Hippocampal formation (tissue), 2 donors: ENCODE results near the gene PPIG.
"Not testable (repeated sequence)": the region's sequence is repeated elsewhere in the genome, so short reads cannot be mapped to it uniquely, and the experiment has no call there.

Experiments used
- DNase-seq, 2 donors: peaks; one replicate each; lab custom pipeline; 2025; lab: John Stamatoyannopoulos, UW

Gene PPIG

DNA sequence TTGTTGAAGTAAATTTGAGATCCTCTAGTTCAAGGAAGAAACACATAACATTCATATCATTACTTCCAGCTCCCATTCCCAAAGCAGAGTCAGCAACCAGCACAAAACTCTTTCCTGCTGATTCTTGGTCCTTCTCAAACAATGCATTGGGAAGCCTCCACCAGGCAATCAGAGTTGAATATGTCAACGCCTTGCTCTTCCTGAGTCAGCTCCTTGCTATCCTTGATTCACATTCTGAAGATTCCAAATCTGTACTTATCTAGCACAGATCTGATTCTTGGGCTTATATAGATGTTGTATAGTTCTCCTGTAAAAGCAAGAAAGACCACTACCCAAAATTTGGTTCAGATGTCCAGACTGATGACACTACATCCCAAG, 80.4 kb downstream of the PPIG start:
- no peak for DNase-seq

DNA sequence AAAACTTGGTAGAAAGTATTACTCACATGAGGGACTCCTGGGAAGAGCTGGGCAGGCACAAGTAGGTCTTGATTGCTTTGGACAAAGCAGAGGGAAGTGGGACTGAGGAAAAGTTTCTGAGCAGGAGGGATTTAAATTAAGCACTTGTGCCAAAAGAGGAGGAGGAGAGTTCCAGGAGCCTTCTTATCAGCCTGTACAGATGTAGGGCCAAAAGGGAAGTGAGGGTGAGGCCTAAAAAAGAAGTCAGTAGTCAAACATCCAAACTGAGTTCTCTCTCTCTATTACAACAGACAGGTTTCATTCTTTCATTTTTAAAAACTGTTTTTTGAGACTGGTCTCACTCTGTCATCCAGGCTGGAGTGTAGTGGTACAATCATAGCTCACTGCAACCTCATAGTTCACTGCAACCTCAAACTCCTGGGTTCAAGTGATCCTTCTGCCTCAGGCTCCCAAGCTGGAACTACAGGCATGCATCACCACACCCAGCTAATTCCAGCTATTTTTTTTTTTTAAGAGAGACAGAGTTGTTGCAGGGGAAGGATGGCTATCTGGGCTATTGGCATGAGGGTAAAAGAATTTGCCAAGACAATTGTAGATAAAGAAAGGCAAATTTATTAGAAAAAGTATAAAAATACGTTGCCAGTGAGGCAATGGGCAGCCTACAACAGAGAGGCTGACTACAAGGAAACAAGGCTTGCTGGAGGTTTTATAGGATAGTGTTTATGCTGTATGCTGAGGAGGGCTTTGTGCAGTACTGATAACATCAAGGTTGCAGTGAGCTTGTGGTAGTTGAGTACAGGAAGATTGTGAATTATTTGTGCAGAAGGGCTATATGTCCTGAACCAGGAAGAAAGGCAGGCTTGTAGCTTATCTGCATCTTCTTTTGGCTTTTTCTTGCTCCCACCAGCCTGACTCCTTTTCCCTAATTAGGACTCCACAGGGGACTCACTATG, 81.1 kb downstream of the PPIG start:
- no peak for DNase-seq

DNA sequence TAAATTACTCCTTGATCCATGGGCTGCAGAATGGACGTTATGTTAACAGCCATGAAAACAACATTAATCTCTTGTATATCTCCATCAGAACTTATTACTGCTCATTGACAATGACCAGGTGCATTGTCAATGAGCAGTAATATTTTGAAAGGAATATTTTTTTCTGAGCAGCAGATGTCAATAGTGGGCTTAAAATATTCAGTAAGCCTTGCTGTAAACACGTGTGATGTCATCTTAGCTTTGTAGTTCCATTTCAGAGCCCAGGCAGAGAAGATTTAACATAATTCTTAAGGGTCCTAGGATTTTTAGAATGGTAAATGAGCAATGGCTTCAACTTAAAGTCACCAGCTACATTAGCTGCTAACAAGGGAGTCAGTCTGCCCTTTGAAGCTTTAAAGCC, 83.4 kb downstream of the PPIG start:
- no peak for DNase-seq

GRCh38 chr2:169670215-169670651, 86.1 kb downstream of the PPIG start:
- no peak for DNase-seq

DNA sequence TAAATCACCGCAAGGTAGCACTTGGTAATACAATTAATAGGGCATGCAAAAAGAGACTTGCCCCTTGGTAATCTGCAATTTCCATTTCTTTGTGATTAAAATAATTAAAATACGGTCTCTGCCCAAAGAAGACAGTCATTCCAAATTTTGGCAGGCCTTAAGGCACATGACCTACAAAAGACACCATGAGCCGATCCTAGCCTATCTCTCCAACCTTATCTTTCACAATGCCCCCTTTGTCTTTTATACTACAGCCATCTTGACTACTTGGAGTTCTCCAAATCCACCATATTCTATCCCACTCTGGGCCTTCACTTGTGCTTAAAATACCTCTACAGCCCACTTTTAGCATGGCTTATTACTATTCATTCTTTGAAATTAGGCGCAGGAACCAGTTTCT, 86.8 kb downstream of the PPIG start:
- no peak for DNase-seq

DNA sequence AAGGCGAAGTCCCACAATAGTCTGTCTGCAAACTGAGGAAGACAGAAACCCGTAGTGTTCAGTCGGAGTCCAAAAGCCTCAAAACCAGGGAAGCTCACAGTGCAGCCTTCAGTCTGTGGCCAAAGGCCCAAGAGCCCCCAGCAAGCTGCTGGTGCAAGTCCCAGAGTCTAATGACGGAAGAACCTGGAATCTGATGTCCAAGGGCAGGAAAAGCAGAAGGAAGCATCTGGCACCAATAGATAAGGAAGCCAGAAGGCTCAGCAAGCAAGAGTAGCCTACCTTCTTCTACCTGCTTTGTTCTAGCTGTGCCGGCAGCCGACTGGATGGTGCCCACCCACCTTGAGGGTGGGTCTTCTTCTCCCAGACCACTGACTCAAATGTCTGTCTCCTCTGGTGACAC, 88.3 kb downstream of the PPIG start:
- no peak for DNase-seq

- DNase-seq = no peak
Observed at GRCh38 chr2:169673106-169673505, 89.0 kb downstream of the PPIG start.

GRCh38 chr2:169673921-169674320, 89.8 kb downstream of the PPIG start:
- DNase-seq = no peak

- no peak for DNase-seq
Observed at GRCh38 chr2:169676357-169676756, 92.2 kb downstream of the PPIG start.

DNA sequence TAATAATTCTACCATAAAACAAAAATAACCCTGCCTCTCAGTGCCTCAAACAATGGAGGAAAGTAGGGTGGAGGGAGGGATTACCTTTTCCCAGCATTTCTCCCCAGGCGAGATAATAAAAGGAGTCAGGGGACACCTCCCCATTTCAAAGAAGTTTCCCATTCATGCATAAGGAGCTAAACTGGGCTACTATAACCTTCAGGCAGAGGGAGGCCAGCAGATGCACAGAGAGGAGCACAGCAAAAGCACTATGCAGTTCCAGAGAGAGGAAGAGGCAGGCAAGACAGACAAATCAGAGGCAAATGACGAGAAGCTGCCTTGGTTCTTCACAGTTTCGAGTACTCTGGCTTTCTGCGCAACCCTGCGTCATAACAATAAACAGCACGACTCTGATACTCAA, 92.7 kb downstream of the PPIG start:
- DNase-seq = no peak

DNA sequence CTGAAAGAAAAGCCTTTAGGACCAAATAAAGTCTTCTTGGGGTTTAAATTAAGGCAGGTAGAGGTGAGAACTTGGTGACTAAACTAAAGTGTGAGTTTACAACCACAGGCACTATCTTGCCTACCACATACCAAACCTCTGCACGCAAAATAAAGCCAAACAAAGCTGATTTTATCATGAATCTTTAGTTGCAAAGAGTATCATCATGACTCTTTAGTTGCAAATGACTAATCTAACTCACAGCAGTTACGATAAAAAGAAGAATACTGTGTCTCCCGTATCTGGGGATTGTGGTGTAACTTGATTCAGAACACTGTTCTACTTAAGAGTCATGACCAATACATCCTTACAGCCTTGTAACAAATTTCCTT, 98.9 kb downstream of the PPIG start:
- DNase-seq = no peak

DNA sequence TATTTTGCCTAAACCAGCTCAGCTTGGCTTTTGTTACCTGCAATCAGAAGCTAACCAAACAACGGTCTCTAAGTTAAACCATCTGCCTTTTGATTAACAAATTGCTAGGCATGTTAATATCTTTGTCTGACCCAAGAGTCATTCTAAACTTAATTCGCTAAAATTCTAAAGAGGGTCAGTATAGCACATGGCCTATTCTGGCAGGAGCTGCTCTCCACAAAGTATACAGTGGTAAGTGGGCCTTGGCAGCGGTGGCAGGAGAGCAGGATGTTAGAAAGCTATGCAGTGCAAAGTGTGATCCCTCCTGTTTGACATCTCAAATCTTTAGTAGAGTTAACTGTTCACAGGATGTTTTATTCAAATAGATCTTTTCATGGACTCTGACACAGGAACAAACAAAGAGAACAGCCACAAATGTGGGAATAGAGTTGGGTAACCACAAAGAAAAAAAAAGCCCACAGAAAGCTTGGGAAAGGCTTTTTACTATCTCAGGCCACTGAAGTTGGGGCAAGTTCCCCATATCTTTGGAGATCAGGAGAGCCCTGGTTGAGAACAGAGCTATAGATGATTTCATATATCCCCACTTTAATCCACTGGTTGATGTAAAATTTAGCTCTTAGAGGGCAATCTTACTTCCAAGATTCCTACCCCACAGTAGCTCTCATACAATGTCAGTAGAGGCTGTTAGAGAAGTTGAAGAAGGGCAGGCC, 99.4 kb downstream of the PPIG start:
- no peak for DNase-seq

DNA sequence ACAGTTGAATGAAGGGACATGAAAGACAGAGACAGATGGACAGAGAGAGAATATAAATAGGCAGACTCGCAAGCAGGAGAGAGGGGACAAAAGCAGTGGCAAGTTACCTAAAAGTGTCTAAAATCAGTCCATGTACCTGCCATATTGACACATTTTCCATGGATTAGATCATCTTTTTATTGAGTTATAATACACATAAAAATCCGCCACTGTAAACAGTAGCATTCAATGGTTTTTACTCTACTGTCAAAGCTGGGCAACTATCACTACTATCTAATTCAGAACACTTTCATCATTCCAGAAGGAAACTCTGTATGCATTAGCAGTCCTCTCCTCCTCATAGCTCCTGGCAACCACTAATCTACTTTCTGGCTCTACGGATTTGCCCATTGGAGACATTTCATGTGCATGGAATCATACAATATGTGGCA, 100.0 kb downstream of the PPIG start:
- no peak for DNase-seq

DNA sequence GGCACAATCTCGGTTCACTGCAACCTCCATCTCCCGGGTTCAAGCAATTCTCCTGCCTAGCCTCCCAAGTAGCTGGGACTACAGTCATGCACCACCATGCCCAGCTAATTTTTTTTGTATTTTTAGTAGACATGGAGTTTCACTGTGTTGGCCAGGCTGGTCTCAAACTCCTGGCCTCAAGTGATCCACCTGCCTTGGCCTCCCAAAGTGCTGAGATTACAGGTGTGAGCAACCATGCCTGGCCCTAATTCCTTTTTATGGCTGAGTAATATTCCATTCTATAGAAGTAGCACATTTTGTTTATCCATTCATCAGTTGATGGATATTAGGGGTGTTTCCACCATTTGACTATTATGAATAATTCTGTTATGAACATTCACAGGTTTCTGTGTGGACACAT, 100.6 kb downstream of the PPIG start:
- not testable (repeated sequence) for DNase-seq

DNA sequence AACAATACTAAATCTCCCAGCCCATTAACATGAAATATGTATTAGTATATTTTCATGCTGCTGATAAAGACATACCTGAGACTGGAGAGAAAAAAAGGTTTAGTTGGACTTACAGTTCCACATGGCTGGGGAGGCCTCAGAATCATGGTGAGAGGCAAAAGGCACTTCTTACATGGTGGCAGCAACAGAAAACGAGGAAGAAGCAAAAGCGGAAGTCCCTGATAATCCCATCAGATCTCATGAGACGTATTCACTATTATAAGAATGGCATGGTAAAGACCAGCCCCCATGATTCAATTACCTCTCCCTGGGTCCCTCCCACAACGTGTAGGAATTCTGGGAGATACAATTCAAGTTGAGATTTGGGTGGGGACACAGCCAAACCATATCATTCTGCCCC, 102.7 kb downstream of the PPIG start:
- DNase-seq = not testable (repeated sequence)

GRCh38 chr2:169687943-169688342, 103.8 kb downstream of the PPIG start:
- not testable (repeated sequence) for DNase-seq

- DNase-seq = no peak
Observed at GRCh38 chr2:169690958-169691357, 106.8 kb downstream of the PPIG start.
